ENCODE results near the gene ARHGEF28. TPM values are rescaled to one million over a fixed set of nuclear protein-coding genes. Genes with fewer than 3 reads are reported as not detected.

The ARHGEF28 gene
- total RNA-seq, 1 experiment from 2014 or later, result 0.57 TPM

GRCh38 chr5:73862796-73863195, 236.8 kb downstream of the ARHGEF28 start:
- Histone ChIP-seq H3K4me1 (ENCODE audit: insufficient read depth, low read length) (no peaks in the 10 kb centered on the region), H4K5ac (ENCODE audit: insufficient read length, low read depth, low read length) (no peak overlapping the region), H2BK15ac (ENCODE audit: low read depth, low read length) (no peak overlapping the region), H3T11ph (ENCODE audit: low read length) (no peak overlapping the region), H2BK12ac (ENCODE audit: insufficient read length, low read depth, low read length) (no peak overlapping the region), H3K27me3 (ENCODE audit: insufficient read depth, low read length) (no peaks in the 10 kb centered on the region), H3K9ac (ENCODE audit: extremely low read depth, insufficient read length, low read length) (no peak overlapping the region), H4K91ac (ENCODE audit: insufficient read length, low read depth, low read length) (no peak overlapping the region), H3K79me1 (ENCODE audit: insufficient read depth, low read depth, low read length, poor library complexity, severe bottlenecking) (no peaks in the 10 kb centered on the region), H4K8ac (replicated peaks; ENCODE audit: insufficient read length, low read depth, low read length) (no peak overlapping the region), H3K23me2 (ENCODE audit: insufficient read length, low read depth, low read length, poor library complexity, severe bottlenecking) (no peaks in the 10 kb centered on the region), H3K14ac (ENCODE audit: insufficient read depth, low read length) (no peak overlapping the region), H3K56ac (ENCODE audit: insufficient read length, low read depth, low read length) (no peak overlapping the region), H3K4ac (ENCODE audit: low read depth, low read length) (no peak overlapping the region), H3K23ac (ENCODE audit: insufficient read length, low read depth, low read length) (no peak overlapping the region), H3K4me2 (ENCODE audit: insufficient read depth, insufficient read length, low read length) (no peak overlapping the region), H3K9me3 (ENCODE audit: control insufficient read depth, low read depth, low read length) (no peaks in the 10 kb centered on the region), H3K18ac (ENCODE audit: insufficient read length, low read depth, low read length) (no peak overlapping the region), H3K27ac (ENCODE audit: insufficient read length, low read depth, low read length) (no peak overlapping the region), H3K79me2 (ENCODE audit: insufficient read depth, low read length) (no peaks in the 10 kb centered on the region), H2BK20ac (ENCODE audit: low read depth, low read length, poor library complexity, severe bottlenecking) (no peak overlapping the region), H2BK5ac (ENCODE audit: insufficient read length, low read length) (no peak overlapping the region), H4K20me1 (ENCODE audit: control insufficient read depth, insufficient read depth, insufficient read length) (no peaks in the 10 kb centered on the region), H2BK120ac (ENCODE audit: low read depth, low read length, poor library complexity, severe bottlenecking) (no peak overlapping the region), H2AFZ (ENCODE audit: low read length) (no peak overlapping the region), H2AK5ac (ENCODE audit: insufficient read length, low read length) (no peak overlapping the region)
- Mint-ChIP-seq H3K27me3 (ENCODE audit: low read depth) (no peaks in the 10 kb centered on the region), H3K36me3 (ENCODE audit: insufficient read depth in 1 of 3, low read depth in 3 of 3) (no peaks in the 10 kb centered on the region), H3K4me3 (no peak overlapping the region), H3K27ac (no peak overlapping the region), H3K9me3 (no peaks in the 10 kb centered on the region), H3K4me1 (peaks cover 0 to 4% of the 10 kb centered on the region in 2 experiments; a peak in 3 of 4 replicates)
- TF ChIP-seq CTCF (conservative IDR thresholded peaks at IDR 0.05), result no peak
- no peak for DNase-seq
